CD4-positive, alpha-beta T cell treated with Interleukin-21 for 1 hour (primary cell): Measurements from ENCODE around the gene TFPI2.

Source experiments
- DNase-seq: peaks from one replicate; pipeline ENCODE4 v3.0.0-alpha.2; 2020

TFPI2 gene

GRCh38 chr7:93854480-93854879 lies 36.1 kb downstream of the TFPI2 start:
- DNase-seq: no peak

- DNase-seq: no peak
These were observed 39.0 kb downstream of the TFPI2 start for GRCh38 chr7:93851536-93851935.

- DNase-seq: no peak
These were observed 47.3 kb downstream of the TFPI2 start for GRCh38 chr7:93843260-93843659.

- no peak for DNase-seq
These were observed 51.6 kb downstream of the TFPI2 start for GRCh38 chr7:93838966-93839365.

- no peak for DNase-seq
These were observed 53.3 kb downstream of the TFPI2 start for GRCh38 chr7:93837245-93837644.

GRCh38 chr7:93836116-93836515 lies 54.4 kb downstream of the TFPI2 start:
- no peak for DNase-seq

- no peak for DNase-seq
These were observed 54.9 kb downstream of the TFPI2 start for GRCh38 chr7:93835702-93836101.
